Adrenal gland (tissue), 5 donors: ENCODE measurements around the gene ZNF503.

Source experiments
- CTCF ChIP-seq, 6 experiments: fragments of 450-650 bp in 4 of 6; fragments of 200-600 bp in 2 of 6; sonication (generic) in 1 of 6; IDR thresholded peaks; 1 replicate in 5 of 6; 2 replicates in 1 of 6; pipeline versions ENCODE4 v1.5.1 to v1.8.0; 2016 to 2021; ENCODE audit warnings: antibody characterized with exemption in 6 of 6, mild to moderate bottlenecking in 2 of 6, moderate library complexity in 1 of 6
- POLR2A ChIP-seq, 2 donors: fragments of 450-650 bp; IDR thresholded peaks; one replicate each; pipeline ENCODE4 v1.6.1; 2017; ENCODE audit warnings: antibody characterized with exemption in 2 of 2, mild to moderate bottlenecking in 2 of 2, moderate library complexity in 1 of 2
- donor health status: DM: no; HTN: no; CAD: no.

DNA sequence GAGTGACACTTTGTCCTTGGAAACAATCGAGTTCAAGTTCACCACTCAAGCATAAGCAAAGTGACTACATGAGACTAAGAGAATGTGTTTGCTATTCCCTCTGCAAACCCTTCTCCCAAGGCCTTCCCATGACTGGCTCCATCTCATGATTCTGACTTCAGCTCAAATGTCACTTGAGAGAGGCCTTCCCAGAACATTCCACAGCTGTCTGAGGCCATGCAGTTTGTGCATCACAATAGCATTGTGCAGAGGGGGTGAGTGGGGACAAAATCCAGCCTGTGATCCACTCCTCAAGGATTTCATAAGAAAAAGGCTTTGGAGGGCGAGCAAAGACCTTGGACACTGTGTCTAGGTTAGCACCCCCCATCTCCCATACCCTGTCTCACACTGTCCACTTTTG lies 23.0 kb upstream of the ZNF503 start:
- no peak for TF ChIP-seq CTCF (IDR thresholded peaks at IDR 0.05)
- no peak for TF ChIP-seq POLR2A (IDR thresholded peaks at IDR 0.05)
